HG02852 (cell line): ENCODE results near the gene ZDHHC11B.
"Not testable (repeated sequence)": the region's sequence is repeated elsewhere in the genome, so short reads cannot be mapped to it uniquely, and the experiment has no call there.

Source experiments
- ATAC-seq: cut with Tn5 transposase; IDR thresholded peaks from one replicate; pipeline ENCODE4 v1.9.1; 2021; ENCODE audit warnings: mild to moderate bottlenecking, moderate library complexity; ENCODE audit not compliant: unreplicated experiment

The ZDHHC11B gene

GRCh38 chr5:688348-689010 lies 96.0 kb downstream of the ZDHHC11B start:
- ATAC-seq: not testable (repeated sequence)

- ATAC-seq: not testable (repeated sequence)
Observed at GRCh38 chr5:686936-687335, 97.6 kb downstream of the ZDHHC11B start.

- not testable (repeated sequence) for ATAC-seq
Observed at GRCh38 chr5:686172-686523, 98.4 kb downstream of the ZDHHC11B start.

- ATAC-seq: no peak
Observed at GRCh38 chr5:685262-686171, 99.0 kb downstream of the ZDHHC11B start.

- no peak for ATAC-seq
Observed at GRCh38 chr5:684751-685216, 99.7 kb downstream of the ZDHHC11B start.

- ATAC-seq: no peak
Observed at GRCh38 chr5:683551-684481, 100.7 kb downstream of the ZDHHC11B start.

GRCh38 chr5:682651-683358 lies 101.7 kb downstream of the ZDHHC11B start:
- not testable (repeated sequence) for ATAC-seq

- not testable (repeated sequence) for ATAC-seq
Observed at GRCh38 chr5:682216-682615, 102.3 kb downstream of the ZDHHC11B start.

- not testable (repeated sequence) for ATAC-seq
Observed at GRCh38 chr5:681317-682191, 103.0 kb downstream of the ZDHHC11B start.

- ATAC-seq: not testable (repeated sequence)
Observed at GRCh38 chr5:680836-681235, 103.7 kb downstream of the ZDHHC11B start.

GRCh38 chr5:680118-680795 lies 104.3 kb downstream of the ZDHHC11B start:
- ATAC-seq: not testable (repeated sequence)

GRCh38 chr5:679166-679895 lies 105.2 kb downstream of the ZDHHC11B start:
- not testable (repeated sequence) for ATAC-seq

- ATAC-seq: not testable (repeated sequence)
Observed at GRCh38 chr5:678521-678920, 106.0 kb downstream of the ZDHHC11B start.

GRCh38 chr5:677131-678101 lies 107.1 kb downstream of the ZDHHC11B start:
- ATAC-seq: no peak

GRCh38 chr5:676699-677076 lies 107.8 kb downstream of the ZDHHC11B start:
- ATAC-seq: no peak

GRCh38 chr5:675871-676698 lies 108.4 kb downstream of the ZDHHC11B start:
- ATAC-seq: no peak
